Measurements from ENCODE around the gene MCMBP.

Gene MCMBP

GRCh38 chr10:119783665-119784027, 89.0 kb downstream of the MCMBP start:
- DNase-seq (ENCODE audit: low spot score), result no peak
- no peak overlapping the region for H3K4me3 ChIP-seq
- no peak overlapping the region for H3K27ac ChIP-seq
- TF ChIP-seq CTCF (IDR thresholded peaks at IDR 0.05), result no peak

- no peak for TF ChIP-seq CTCF (IDR thresholded peaks at IDR 0.05)
- H3K27ac ChIP-seq, result no peak overlapping the region
- H3K4me3 ChIP-seq, result no peak overlapping the region
- DNase-seq (ENCODE audit: low spot score), result no peak
These were observed 89.5 kb downstream of the MCMBP start for GRCh38 chr10:119782981-119783664.

GRCh38 chr10:119781498-119781897, 91.1 kb downstream of the MCMBP start:
- DNase-seq (ENCODE audit: low spot score), result no peak
- no peak overlapping the region for H3K27ac ChIP-seq
- no peak for TF ChIP-seq CTCF (IDR thresholded peaks at IDR 0.05)
- H3K4me3 ChIP-seq, result no peak overlapping the region

- Histone ChIP-seq H3K27ac (no peak overlapping the region), H3K4me3 (no peak overlapping the region)
- no peak for TF ChIP-seq CTCF (IDR thresholded peaks at IDR 0.05)
- no peak for DNase-seq (ENCODE audit: low spot score)
These were observed 91.7 kb downstream of the MCMBP start for GRCh38 chr10:119780879-119781480.
